Measurements from ENCODE around the gene ITGB2.
"Not testable (repeated sequence)": the region's sequence is repeated elsewhere in the genome, so short reads cannot be mapped to it uniquely, and the experiment has no call there.

ITGB2 gene

GRCh38 chr21:44884097-44884496 lies 36.6 kb downstream of the ITGB2 start:
- no peak for DNase-seq (ENCODE audit: low spot score)

DNA sequence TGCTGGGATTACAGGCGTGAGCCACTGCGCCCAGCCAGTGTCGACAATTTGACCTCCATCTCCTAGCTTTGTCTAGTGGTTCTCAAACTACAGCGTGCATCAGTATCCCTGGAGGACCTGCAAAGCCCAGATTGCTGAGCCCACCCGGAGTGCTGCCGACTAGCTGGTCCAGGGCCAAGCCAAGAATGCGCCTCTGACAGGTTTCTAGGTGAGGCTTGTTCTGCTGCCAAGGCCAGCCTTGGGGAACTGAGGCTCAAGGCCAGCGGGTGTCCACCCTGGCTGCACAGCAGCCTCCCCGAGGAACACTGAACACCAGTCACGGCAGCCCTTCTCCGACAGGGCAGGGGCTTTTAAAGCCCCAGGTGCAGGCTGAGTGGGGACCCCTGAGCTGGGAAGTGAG lies 37.4 kb downstream of the ITGB2 start:
- DNase-seq (ENCODE audit: low spot score), result no peak

- peak; percentile 94 for DNase-seq (ENCODE audit: low spot score)
These were observed 39.4 kb downstream of the ITGB2 start for GRCh38 chr21:44881198-44881872.

DNA sequence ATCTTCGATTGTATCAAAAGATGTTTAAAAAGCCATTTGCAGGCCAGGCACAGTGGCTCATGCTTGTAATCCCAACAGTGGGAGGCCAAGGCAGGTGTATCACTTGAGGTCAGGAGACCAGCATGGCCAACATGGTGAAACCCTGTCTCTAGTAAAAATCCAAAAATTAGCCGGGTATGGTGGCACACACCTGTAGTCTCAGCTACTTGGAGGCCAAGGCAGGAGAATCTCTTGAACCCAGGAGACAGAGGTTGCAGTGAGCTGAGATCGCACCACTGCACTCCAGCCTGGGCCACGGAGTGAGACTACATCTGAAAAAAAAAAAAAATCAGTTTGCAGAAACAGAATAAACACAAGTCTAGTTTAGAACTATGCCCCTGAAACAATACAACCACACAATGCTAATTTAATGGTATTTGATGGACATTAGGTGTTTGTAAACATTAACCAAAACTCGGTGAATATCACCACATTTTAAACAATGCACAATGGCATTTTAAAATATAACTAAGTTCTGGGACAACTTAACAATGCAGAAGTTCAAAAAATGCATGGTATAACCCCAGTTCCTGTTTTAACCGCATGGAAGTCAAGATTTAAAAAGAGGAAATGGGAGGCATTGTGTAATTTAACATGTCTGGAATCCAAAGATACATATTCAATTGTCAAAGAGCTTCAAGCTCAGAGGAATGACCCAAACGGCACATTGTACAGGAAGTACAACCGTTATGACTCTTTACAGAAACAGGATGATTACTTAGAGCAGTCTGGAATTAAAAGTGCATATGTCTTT lies 40.1 kb downstream of the ITGB2 start:
- no peak for DNase-seq (ENCODE audit: low spot score)

- not testable (repeated sequence) for DNase-seq (ENCODE audit: low spot score)
These were observed 41.5 kb downstream of the ITGB2 start for GRCh38 chr21:44879238-44879637.

DNA sequence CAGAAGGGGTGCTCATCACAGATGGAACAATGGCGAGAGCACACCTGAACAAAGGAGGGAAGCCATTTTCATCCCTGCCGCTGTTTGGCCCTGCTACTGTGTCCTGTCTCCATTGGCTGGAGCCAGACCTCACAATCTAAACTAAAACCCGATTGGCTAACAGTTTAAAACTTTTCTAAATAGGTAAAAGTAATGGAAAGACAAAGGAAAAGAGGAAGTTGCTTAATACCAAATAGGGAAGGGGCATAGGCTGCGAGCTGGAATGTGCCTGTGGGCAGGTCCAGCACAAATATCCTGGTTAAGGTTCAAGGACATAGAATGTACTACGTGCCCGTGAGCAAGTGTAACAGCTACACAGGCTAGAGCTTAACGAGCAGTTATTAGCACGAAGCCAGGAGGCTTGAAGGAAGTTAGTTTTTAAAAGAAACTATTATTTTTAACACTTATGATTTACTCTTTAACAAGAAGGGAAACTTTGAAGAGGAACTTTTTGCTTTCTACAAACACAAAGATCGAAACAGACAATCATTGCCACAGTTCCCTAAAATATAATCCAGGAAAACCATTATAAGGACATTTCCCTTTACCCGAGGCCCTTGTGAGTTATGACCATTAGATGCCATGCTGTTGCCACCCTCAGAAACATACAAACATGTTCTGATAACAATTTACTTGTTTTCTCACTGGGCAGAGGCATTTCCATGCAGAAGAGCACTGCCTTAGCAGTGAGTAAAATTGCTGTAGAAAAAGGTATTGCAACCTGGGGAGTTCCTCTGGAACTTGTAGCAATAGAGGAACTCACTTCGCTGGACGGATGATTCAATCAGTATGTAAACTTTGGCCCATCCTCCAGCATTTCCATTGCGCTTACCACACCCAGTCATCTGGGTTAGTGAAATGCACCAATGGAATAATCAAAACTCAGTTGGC lies 42.4 kb downstream of the ITGB2 start:
- peak; percentile 70 for DNase-seq (ENCODE audit: low spot score)

GRCh38 chr21:44876849-44877575 lies 43.7 kb downstream of the ITGB2 start:
- no peak for DNase-seq (ENCODE audit: low spot score)

DNA sequence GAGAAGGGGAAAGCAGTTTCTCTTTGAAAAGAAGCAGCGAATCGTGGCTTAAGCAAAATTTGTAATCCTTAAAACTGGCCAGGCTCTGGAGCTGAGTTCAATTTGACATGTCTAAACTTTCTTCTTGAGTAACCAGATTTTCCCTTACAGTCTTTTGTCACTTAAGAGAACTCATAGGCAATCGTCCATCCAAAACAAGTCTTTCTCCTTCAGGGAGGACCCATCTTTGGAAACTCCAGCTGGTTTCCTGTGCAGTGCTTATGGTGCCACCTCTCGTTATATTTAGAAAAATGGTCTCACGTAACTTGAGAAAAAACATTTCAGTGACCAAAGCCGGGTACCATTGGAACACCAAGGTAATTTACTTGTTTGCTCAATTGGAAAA lies 45.4 kb downstream of the ITGB2 start:
- DNase-seq (ENCODE audit: low spot score), result peak; percentile 61

GRCh38 chr21:44874497-44875315 lies 46.0 kb downstream of the ITGB2 start:
- peak; percentile 63 for DNase-seq (ENCODE audit: low spot score)

- no peak for DNase-seq (ENCODE audit: low spot score)
These were observed 46.5 kb downstream of the ITGB2 start for GRCh38 chr21:44874240-44874496.

- peak; percentile 98 for DNase-seq (ENCODE audit: low spot score)
These were observed 47.1 kb downstream of the ITGB2 start, which contains the start of gene PTTG1IP for GRCh38 chr21:44873356-44874239. Gene PTTG1IP (minus strand): TSS chr21:44873690. CDS start chr21:44873616, 74 bp downstream.

- DNase-seq (ENCODE audit: low spot score), result peak; percentile 47
These were observed 47.9 kb downstream of the ITGB2 start for GRCh38 chr21:44872649-44873355.

- no peak for DNase-seq (ENCODE audit: low spot score)
These were observed 48.4 kb downstream of the ITGB2 start for GRCh38 chr21:44872323-44872648.

GRCh38 chr21:44871576-44872269 lies 49.0 kb downstream of the ITGB2 start:
- peak; percentile 65 for DNase-seq (ENCODE audit: low spot score)

DNA sequence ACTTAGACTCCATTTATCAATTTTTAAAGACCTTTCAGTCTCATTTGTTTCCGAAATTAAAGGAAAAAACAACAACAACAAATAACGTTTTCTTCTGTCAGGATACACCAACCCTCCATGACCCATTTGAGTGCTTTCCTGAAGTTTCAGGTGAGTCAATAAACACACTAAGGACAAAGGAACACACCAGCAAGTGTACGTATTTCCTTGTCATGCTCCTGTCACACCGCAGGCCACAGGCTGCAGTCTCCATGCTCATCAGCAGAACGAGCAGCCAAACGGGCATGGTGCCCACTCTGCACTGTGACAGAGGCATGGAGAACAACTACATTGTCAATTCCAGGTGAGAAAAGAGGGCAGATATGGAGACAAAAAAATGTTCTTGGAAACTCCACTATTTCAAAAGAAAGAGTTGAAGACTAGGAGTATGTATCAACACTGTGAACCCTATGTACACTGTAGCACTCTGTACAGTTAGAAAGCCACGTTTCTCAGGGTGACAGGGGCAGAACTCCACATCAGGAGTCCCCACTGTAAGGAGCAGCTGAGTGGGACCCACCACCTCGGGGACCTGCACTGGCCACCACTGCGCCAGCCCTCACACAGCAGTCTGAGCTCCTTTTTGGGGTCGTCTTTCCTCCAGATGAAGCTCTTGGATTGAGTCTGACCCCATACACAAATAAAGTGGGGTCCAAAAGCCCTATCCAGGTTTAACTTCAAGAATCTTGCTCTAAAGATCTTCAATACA lies 49.8 kb downstream of the ITGB2 start:
- DNase-seq (ENCODE audit: low spot score), result peak; percentile 86

DNA sequence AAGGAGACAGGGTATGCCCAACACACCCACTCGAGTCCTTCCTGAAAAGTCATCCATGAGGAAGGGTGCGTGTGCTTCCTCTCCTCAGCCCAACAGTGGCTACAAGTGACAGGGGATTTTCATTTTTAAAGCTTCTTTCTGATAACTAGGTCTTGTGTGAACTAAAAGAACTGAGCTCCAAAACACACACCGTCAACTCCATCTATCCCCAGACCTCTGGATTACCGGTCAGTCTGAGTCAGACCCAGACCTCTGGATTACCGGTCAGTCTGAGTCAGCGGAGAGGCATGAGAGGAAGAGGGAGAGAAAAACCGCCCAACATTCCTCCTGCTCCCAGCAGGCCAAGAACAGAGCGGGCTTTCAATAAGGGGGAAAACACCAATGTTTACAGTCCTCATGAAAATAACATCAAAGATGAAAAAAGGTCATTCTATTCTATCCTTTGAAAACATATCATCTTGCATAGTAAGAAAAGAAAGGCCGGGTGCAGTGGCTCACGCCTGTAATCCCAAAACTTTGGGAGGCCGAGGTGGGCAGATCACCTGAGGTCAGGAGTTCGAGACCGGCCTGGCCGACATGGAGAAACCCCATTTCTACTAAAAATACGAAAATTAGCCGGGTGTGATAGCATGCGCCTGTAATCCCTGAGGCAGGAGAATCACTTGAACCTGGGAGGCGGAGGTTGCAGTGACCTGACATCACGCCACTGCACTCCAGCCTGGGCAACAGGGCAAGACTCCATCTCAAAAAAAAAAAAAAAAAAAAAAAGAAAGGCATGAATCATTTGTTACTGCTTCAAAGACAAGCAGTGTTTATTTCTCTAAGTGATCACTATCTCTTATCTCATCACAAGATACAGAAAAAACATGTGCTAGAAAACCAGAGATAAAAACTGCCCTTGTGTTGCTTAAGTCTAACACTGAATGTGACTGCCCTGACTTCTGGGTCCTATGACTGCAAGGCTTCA lies 50.6 kb downstream of the ITGB2 start:
- peak; percentile 95 for DNase-seq (ENCODE audit: low spot score)

GRCh38 chr21:44868707-44869106 lies 52.0 kb downstream of the ITGB2 start:
- no peak for DNase-seq (ENCODE audit: low spot score)

Data from kidney tubule cell (primary cell).